GM13976 (cell line): ENCODE measurements around the gene MARCKSL1.
"Not testable (repeated sequence)": the region's sequence is repeated elsewhere in the genome, so short reads cannot be mapped to it uniquely, and the experiment has no call there.

Experiments
- DNase-seq: peaks from one replicate; pipeline ENCODE4 v3.0.0; 2012; ENCODE audit warnings: low spot score
- CTCF ChIP-seq: IDR thresholded peaks from 2 replicates; pipeline ENCODE4 v1.5.1; 2012; ENCODE audit warnings: borderline replicate concordance, mild to moderate bottlenecking; ENCODE audit not compliant: insufficient read depth; ENCODE audit errors: extremely low read depth, missing control alignments, control extremely low read depth
- in situ Hi-C: fragments of 300-500 bp; cut with MboI; formaldehyde crosslinking; loops from one replicate; pipeline ENCODE4 v1.12.0; 2022; ENCODE audit warnings: low sequenced_read_pairs, mixed read lengths, inconsistent platforms; ENCODE audit not compliant: unreplicated experiment

Gene MARCKSL1

DNA sequence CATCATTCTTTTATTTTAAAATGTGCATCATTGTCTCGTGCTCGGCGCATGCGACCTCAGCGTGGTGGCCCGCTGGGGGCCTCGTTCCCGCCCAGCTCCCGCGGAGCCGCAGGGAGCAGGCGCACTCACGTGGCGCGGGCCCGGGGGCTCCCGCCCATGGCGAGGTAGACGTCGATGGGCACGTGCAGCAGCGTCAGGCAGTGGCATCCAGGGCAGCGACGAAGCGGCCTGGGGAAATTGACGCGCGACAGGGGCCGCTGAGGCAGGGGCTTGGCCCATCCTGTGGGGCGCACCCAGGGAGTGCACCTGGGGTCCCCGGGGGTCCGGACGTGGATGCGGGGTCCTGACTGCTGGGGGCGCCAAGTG lies 25.3 kb upstream of the MARCKSL1 start:
- in situ Hi-C loops: no loop called here
- TF ChIP-seq CTCF: no peak

GRCh38 chr1:32358435-32358834 lies 22.4 kb upstream of the MARCKSL1 start:
- no peak for TF ChIP-seq CTCF
- in situ Hi-C loops: no loop called here
- no peak for DNase-seq

More for the DNA sequence above, 25.3 kb upstream of the MARCKSL1 start:
- no peak for DNase-seq

GRCh38 chr1:32357614-32358013 lies 21.6 kb upstream of the MARCKSL1 start:
- TF ChIP-seq CTCF: no peak
- no peak for DNase-seq
- in situ Hi-C loops: no loop called here

GRCh38 chr1:32356478-32356877 lies 20.4 kb upstream of the MARCKSL1 start:
- TF ChIP-seq CTCF: no peak
- no peak for DNase-seq
- in situ Hi-C loops: no loop called here

DNA sequence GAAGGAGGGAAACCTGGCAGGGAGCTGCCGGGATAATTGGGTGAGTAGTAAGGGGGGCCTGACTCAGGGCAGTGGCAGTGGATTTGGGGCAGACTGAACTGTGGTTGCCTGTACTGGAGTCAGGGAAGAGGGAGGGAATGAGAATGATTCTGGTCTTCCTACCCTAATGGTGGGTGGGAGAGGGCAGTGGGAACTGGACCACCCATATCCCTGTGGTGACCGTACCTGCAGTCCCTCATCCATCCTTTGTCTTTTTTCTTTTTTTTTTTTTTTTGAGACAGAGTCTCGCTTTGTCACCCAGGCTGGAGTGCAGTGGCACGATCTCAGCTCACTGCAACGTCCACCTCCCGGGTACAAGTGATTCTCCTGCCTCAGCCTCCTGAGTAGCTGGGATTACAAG lies 19.7 kb upstream of the MARCKSL1 start:
- in situ Hi-C loops, DNase-seq: not testable (repeated sequence)

DNA sequence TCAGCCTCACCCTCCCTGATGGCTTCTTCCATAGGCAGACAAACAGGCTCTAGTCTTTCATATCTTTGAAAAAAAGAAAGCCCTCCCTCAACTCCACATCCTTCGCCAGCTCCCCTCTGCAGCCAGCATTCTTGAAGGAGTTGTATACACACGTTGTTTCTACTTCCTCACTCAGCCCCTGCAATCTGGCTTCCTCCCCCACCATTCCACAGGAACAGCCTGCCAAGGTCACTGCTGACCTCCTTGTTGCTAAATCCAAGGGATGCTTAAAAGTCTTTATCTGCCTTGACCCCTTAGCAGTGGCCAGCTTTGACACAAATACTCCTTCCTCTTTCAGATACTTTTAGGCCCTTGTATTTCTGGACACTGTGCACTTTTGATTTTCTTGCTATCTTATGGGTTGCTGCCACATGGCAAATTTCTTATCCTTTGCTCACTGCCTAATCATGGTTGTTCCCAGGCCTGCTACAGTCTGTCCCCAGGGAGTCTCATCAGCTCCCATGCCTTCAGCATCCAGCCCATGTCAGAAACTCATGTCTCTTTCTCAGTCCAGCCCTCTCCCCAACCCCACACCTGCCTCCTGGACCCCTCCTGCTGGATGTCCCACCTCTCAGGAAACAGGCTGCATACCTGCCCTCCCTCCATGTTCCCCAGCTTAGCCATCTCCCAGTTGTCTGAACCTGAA lies 18.0 kb upstream of the MARCKSL1 start:
- no peak for DNase-seq
- in situ Hi-C loops: no loop called here
- no peak for TF ChIP-seq CTCF

DNA sequence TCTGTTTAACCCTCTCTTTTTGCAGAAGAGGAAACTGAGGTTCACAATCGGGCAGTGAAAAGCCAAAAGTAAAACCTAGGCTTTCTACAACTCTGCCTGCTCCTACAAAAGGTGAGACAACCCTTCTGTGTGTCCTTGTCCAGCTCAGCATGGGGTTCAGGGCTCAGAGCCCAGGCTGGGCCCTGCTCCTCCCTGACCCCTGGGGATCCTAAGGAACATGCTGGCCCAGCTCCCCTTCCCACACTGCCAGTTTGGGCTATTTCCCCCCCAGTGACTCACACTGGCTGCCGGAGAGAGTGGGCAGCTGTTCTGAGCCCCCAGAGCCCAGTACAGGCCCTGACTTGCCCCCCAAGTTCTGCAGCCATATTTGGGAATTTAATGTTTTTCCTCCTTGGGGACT lies 17.4 kb upstream of the MARCKSL1 start:
- no peak for TF ChIP-seq CTCF

More for the DNA sequence above, 17.4 kb upstream of the MARCKSL1 start:
- in situ Hi-C loops: no loop called here
- no peak for DNase-seq
